ENCODE results near the gene SEC61B. TPM values are rescaled to one million over a fixed set of nuclear protein-coding genes. Genes with fewer than 3 reads are reported as not detected.
A peak's percentile ranks its signal among the peaks of the same experiment; 100 is the strongest.

The SEC61B gene
- total and polyA plus RNA-seq, 12 donors = 33.2 to 371 (median 200) TPM

- no peak overlapping the region for H3K27ac ChIP-seq
- H3K4me3 ChIP-seq = no peak overlapping the region
- no peaks in the 10 kb centered on the region for H3K27me3 ChIP-seq
- H3K36me3 ChIP-seq (replicated peaks in 1 of 2) = no peaks in the 10 kb centered on the region
- TF ChIP-seq CTCF (IDR thresholded peaks at IDR 0.05) = no peak
- no peak for TF ChIP-seq POLR2A (IDR thresholded peaks at IDR 0.05)
- H3K9me3 ChIP-seq (replicated peaks in 1 of 3) = no peaks in the 10 kb centered on the region
- no peak for DNase-seq
- intact Hi-C loops (cut with DNase I) = no loop called here
- peaks cover 4 to 8% of the 10 kb centered on the region in 2 donors for H3K4me1 ChIP-seq (replicated peaks in 1 of 2)
- WGBS, 4 donors = 93 to 98% (median 94%) methylated on average over 3 of the region's 3 CpGs
Observed at GRCh38 chr9:99183616-99184015, 38.5 kb upstream of the SEC61B start.

- no peaks in the 10 kb centered on the region for H3K36me3 ChIP-seq (replicated peaks in 1 of 2)
- TF ChIP-seq CTCF (IDR thresholded peaks at IDR 0.05) = no peak
- no peak for TF ChIP-seq POLR2A (IDR thresholded peaks at IDR 0.05)
- peak; percentile 33 to 69 (median 53) for DNase-seq
- intact Hi-C loops (cut with DNase I) = no loop called here
- H3K4me3 ChIP-seq = no peak overlapping the region
- no peaks in the 10 kb centered on the region for H3K9me3 ChIP-seq (replicated peaks in 1 of 3)
- H3K27me3 ChIP-seq = no peaks in the 10 kb centered on the region
- peaks cover 4 to 8% of the 10 kb centered on the region in 2 donors for H3K4me1 ChIP-seq (replicated peaks in 1 of 2)
- H3K27ac ChIP-seq = peak overlapping the region in 2 of 5 donors; percentile 51 to 52
- 24 to 50% (median 26%) methylated on average over 4 to 10 of the region's 10 CpGs for WGBS, 4 donors
Observed at GRCh38 chr9:99184110-99184474, 38.0 kb upstream of the SEC61B start.

- DNase-seq = peak; percentile 89 to 98 (median 94)
- peaks cover 4 to 8% of the 10 kb centered on the region in 2 donors for H3K4me1 ChIP-seq (replicated peaks in 1 of 2)
- no peaks in the 10 kb centered on the region for H3K36me3 ChIP-seq (replicated peaks in 1 of 2)
- TF ChIP-seq POLR2A (IDR thresholded peaks at IDR 0.05) (no peak), CTCF (IDR thresholded peaks at IDR 0.05) (peak; percentile 91 to 98 (median 94))
- 18 to 41% (median 22%) methylated on average over 19 to 29 of the region's 29 CpGs for WGBS, 4 donors
- peak overlapping the region in 2 of 5 donors; percentile 51 to 52 for H3K27ac ChIP-seq
- peak overlapping the region in 1 of 4 donors; percentile 38 for H3K4me3 ChIP-seq
- no peaks in the 10 kb centered on the region for H3K27me3 ChIP-seq
- H3K9me3 ChIP-seq (replicated peaks in 1 of 3) = no peaks in the 10 kb centered on the region
- intact Hi-C loops (cut with DNase I) = no loop called here
Observed at GRCh38 chr9:99184475-99185347, 37.4 kb upstream of the SEC61B start.

- 75 to 81% (median 78%) methylated on average over 5 of the region's 5 CpGs for WGBS, 4 donors
- no peak for DNase-seq
- Histone ChIP-seq H3K27ac (no peak overlapping the region), H3K4me1 (replicated peaks in 1 of 2) (peaks cover 4 to 8% of the 10 kb centered on the region in 2 donors), H3K9me3 (replicated peaks in 1 of 3) (no peaks in the 10 kb centered on the region), H3K27me3 (no peaks in the 10 kb centered on the region), H3K4me3 (no peak overlapping the region), H3K36me3 (replicated peaks in 1 of 2) (no peaks in the 10 kb centered on the region)
- intact Hi-C loops (cut with DNase I) = no loop called here
- no peak for TF ChIP-seq CTCF (IDR thresholded peaks at IDR 0.05)
- TF ChIP-seq POLR2A (IDR thresholded peaks at IDR 0.05) = no peak
Observed at GRCh38 chr9:99185348-99185632, 36.8 kb upstream of the SEC61B start.

Measured in adrenal gland (tissue), 12 donors.